MV-4-11 (cell line): ENCODE measurements around the gene PACS2.

Experiments
- DNase-seq: peaks from one replicate; lab custom pipeline; 2025; lab: John Stamatoyannopoulos, UW

The PACS2 gene

GRCh38 chr14:105445290-105445689 lies 130.7 kb downstream of the PACS2 start:
- no peak for DNase-seq

- no peak for DNase-seq
Observed at GRCh38 chr14:105445901-105446845, 131.6 kb downstream of the PACS2 start.

- DNase-seq: no peak
Observed at GRCh38 chr14:105446971-105447370, 132.4 kb downstream of the PACS2 start.
